H1 (cell line): Measurements from ENCODE around the gene PPP1R17.

Experiments used
- JUN ChIP-seq: IDR thresholded peaks from 2 replicates; pipeline ENCODE4 v1.6.1; 2011; ENCODE audit warnings: low read depth, mild to moderate bottlenecking, improper control_type of control experiment, low read length
- POLR2A ChIP-seq, 2 experiments: IDR thresholded peaks; 1 replicate in 1 of 2; 2 replicates in 1 of 2; pipeline ENCODE4 v1.6.1; 2011; ENCODE audit warnings: low read depth in 2 of 2, low read length in 2 of 2, mild to moderate bottlenecking in 2 of 2; ENCODE audit errors: control extremely low read depth in 1 of 2

DNA sequence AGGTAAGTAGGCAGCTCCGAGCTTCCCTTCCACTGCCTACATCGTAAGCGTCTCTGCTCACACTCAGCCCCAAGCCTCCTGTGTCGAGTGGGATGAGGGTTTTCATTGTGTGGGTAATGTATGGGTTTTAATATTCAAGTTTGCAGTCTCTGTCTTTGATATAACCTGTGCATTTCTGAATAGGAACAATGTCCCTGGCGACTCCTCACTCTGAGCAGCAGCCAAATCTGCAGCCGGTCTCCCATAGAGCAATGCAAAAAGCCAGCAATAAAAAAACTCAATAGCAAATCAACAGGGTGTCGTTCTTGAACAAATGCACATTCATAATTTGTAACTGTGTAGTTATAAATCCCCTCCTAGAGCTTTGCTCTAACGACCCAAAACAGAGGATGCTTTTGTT is 33.4 kb downstream of the PPP1R17 start:
- TF ChIP-seq POLR2A (IDR thresholded peaks at IDR 0.05; ENCODE audit: control extremely low read depth in 1 of 2, low read depth in 2 of 2, low read length in 2 of 2) (no peak), JUN (no peak)
